ENCODE measurements around the gene CST9L. TPM values are rescaled to one million over a fixed set of nuclear protein-coding genes. Genes with fewer than 3 reads are reported as not detected.

CST9L gene
- total RNA-seq, 1 experiment from 2014 or later: not detected

GRCh38 chr20:23604306-23604705 lies 36.0 kb upstream of the CST9L start:
- Histone ChIP-seq H3K27me3 (ENCODE audit: insufficient read depth, low read length) (peaks cover 25% of the 10 kb centered on the region), H3K27ac (ENCODE audit: low read depth, low read length) (no peak overlapping the region), H3K9ac (ENCODE audit: low read length) (no peak overlapping the region), H3K36me3 (ENCODE audit: control insufficient read depth in 1 of 2, insufficient read depth in 2 of 2, low read length in 2 of 2) (no peaks in the 10 kb centered on the region), H3K79me2 (ENCODE audit: insufficient read depth, low read length) (no peaks in the 10 kb centered on the region), H3K4me1 (ENCODE audit: control insufficient read depth in 1 of 2, insufficient read depth in 2 of 2, low read length in 2 of 2) (no peaks in the 10 kb centered on the region), H3K9me3 (ENCODE audit: control insufficient read depth in 1 of 2, insufficient read depth in 1 of 2, low read depth in 1 of 2, low read length in 2 of 2) (no peaks in the 10 kb centered on the region), H3K4me2 (ENCODE audit: low read length) (no peak overlapping the region), H2AFZ (ENCODE audit: low read depth, low read length, poor library complexity, severe bottlenecking) (no peak overlapping the region), H3K4me3 (replicated peaks in 1 of 2; ENCODE audit: low read depth in 1 of 2, low read length in 2 of 2) (no peak overlapping the region), H4K20me1 (ENCODE audit: insufficient read depth) (no peaks in the 10 kb centered on the region), H3K9me2 (ENCODE audit: insufficient read depth) (no peaks in the 10 kb centered on the region)
- no TSS peak for BruUV-seq (replicated peaks)
- intact Hi-C loops (cut with micrococcal nuclease): no loop called here
- RAD21 ChIA-PET (ENCODE audit: low non-redundant PET in 1 of 2, low total read pairs in 2 of 2, uncharacterized antibody in 2 of 2, unreplicated experiment in 2 of 2): no interaction called here
- no peak for ATAC-seq
- TF ChIP-seq RAD21 (IDR thresholded peaks at IDR 0.05; ENCODE audit: low read depth): no peak
- no peak for TF ChIP-seq SP1 (IDR thresholded peaks at IDR 0.05; ENCODE audit: low read depth)
- no peak for TF ChIP-seq FOSL1 (IDR thresholded peaks at IDR 0.05; ENCODE audit: low read depth)
- no peak for TF ChIP-seq ELF1 (IDR thresholded peaks at IDR 0.05; ENCODE audit: borderline replicate concordance, low read depth)
- no peak for TF ChIP-seq JUND (IDR thresholded peaks at IDR 0.05)
- TF ChIP-seq CTCF (IDR thresholded peaks at IDR 0.05 in 2 of 3, conservative IDR thresholded peaks at IDR 0.05 in 1 of 3; ENCODE audit: borderline replicate concordance in 1 of 3, insufficient read depth in 1 of 3, low read depth in 2 of 3, low read length in 2 of 3): no peak
- TF ChIP-seq CBX3 (IDR thresholded peaks at IDR 0.05; ENCODE audit: low read depth): no peak
- TF ChIP-seq CEBPB (IDR thresholded peaks at IDR 0.05; ENCODE audit: low read depth): no peak
- CTCF ChIA-PET: no interaction called here
- DNase-seq (ENCODE audit: low read depth, low spot score): no peak
- POLR2A ChIA-PET: no interaction called here

- no peak overlapping the region for H2AFZ ChIP-seq (ENCODE audit: low read depth, low read length, poor library complexity, severe bottlenecking)
- H3K9me3 ChIP-seq (ENCODE audit: control insufficient read depth in 1 of 2, insufficient read depth in 1 of 2, low read depth in 1 of 2, low read length in 2 of 2): no peaks in the 10 kb centered on the region
- H3K4me2 ChIP-seq (ENCODE audit: low read length): no peak overlapping the region
- ATAC-seq: no peak
- no peaks in the 10 kb centered on the region for H3K79me2 ChIP-seq (ENCODE audit: insufficient read depth, low read length)
- no TSS peak for BruUV-seq (replicated peaks)
- H3K9ac ChIP-seq (ENCODE audit: low read length): no peak overlapping the region
- ChIA-PET RAD21 (ENCODE audit: low non-redundant PET in 1 of 2, low total read pairs in 2 of 2, uncharacterized antibody in 2 of 2, unreplicated experiment in 2 of 2) (no interaction called here), CTCF (no interaction called here), POLR2A (no interaction called here)
- no peak overlapping the region for H3K4me3 ChIP-seq (replicated peaks in 1 of 2; ENCODE audit: low read depth in 1 of 2, low read length in 2 of 2)
- no peaks in the 10 kb centered on the region for H4K20me1 ChIP-seq (ENCODE audit: insufficient read depth)
- no peaks in the 10 kb centered on the region for H3K9me2 ChIP-seq (ENCODE audit: insufficient read depth)
- DNase-seq (ENCODE audit: low read depth, low spot score): no peak
- no peaks in the 10 kb centered on the region for H3K36me3 ChIP-seq (ENCODE audit: control insufficient read depth in 1 of 2, insufficient read depth in 2 of 2, low read length in 2 of 2)
- intact Hi-C loops (cut with micrococcal nuclease): no loop called here
- H3K27ac ChIP-seq (ENCODE audit: low read depth, low read length): no peak overlapping the region
- peaks cover 34% of the 10 kb centered on the region for H3K27me3 ChIP-seq (ENCODE audit: insufficient read depth, low read length)
- H3K4me1 ChIP-seq (ENCODE audit: control insufficient read depth in 1 of 2, insufficient read depth in 2 of 2, low read length in 2 of 2): no peaks in the 10 kb centered on the region
- TF ChIP-seq ELF1 (IDR thresholded peaks at IDR 0.05; ENCODE audit: borderline replicate concordance, low read depth): no peak
- TF ChIP-seq CEBPB (IDR thresholded peaks at IDR 0.05; ENCODE audit: low read depth): no peak
- TF ChIP-seq POLR2A (IDR thresholded peaks at IDR 0.05; ENCODE audit: borderline replicate concordance, extremely low read depth, insufficient read depth, insufficient read length): no peak
- TF ChIP-seq SRF (IDR thresholded peaks at IDR 0.05; ENCODE audit: low read depth): no peak
- no peak for TF ChIP-seq EZH2 (IDR thresholded peaks at IDR 0.05)
- TF ChIP-seq SP1 (IDR thresholded peaks at IDR 0.05; ENCODE audit: low read depth): no peak
- TF ChIP-seq CBX3 (IDR thresholded peaks at IDR 0.05; ENCODE audit: low read depth): no peak
- no peak for TF ChIP-seq EGR1 (IDR thresholded peaks at IDR 0.05; ENCODE audit: low read depth)
- no peak for TF ChIP-seq ZBTB33 (IDR thresholded peaks at IDR 0.05; ENCODE audit: extremely low read depth, insufficient replicate concordance, low read length)
- no peak for TF ChIP-seq MAX (IDR thresholded peaks at IDR 0.05)
- no peak for TF ChIP-seq JUND (IDR thresholded peaks at IDR 0.05)
- no peak for TF ChIP-seq ATF3 (IDR thresholded peaks at IDR 0.05)
- TF ChIP-seq RAD21 (IDR thresholded peaks at IDR 0.05; ENCODE audit: low read depth): no peak
- TF ChIP-seq ZFX (IDR thresholded peaks at IDR 0.05): no peak
Observed at GRCh38 chr20:23603321-23603720, 35.0 kb upstream of the CST9L start.
